Suppressor macrophage (primary cell): ENCODE data around the gene LRRC37A.
A peak's percentile ranks its signal among the peaks of the same experiment; 100 is the strongest.
"Not testable (repeated sequence)": the region's sequence is repeated elsewhere in the genome, so short reads cannot be mapped to it uniquely, and the experiment has no call there.

Experiments
- DNase-seq, 4 experiments: peaks; one replicate each; pipeline ENCODE4 v3.0.0-alpha.2; 2020 to 2022
- total RNA-seq, 17 experiments: gene quantifications; one replicate each; lab custom pipeline; 2026; ENCODE audit warnings: mixed read lengths in 6 of 17, inconsistent platforms in 3 of 17; lab: John Stamatoyannopoulos, UW

Gene LRRC37A
- total RNA-seq, result 0 to 2.1 (median 0.67) reads per million in 17 experiments

- not testable (repeated sequence) for DNase-seq
Observed at GRCh38 chr17:46294831-46295230, at the start of gene LRRC37A. LRRC37A (plus strand) TSS chr17:46295131; CDS start chr17:46295134, 3 bp downstream.

- DNase-seq, result not testable (repeated sequence)
Observed at GRCh38 chr17:46249153-46249552, 45.8 kb upstream of the LRRC37A start.

GRCh38 chr17:46252804-46253203, 42.1 kb upstream of the LRRC37A start:
- DNase-seq, result not testable (repeated sequence)

- DNase-seq, result peak; percentile 65 to 89 (median 81)
Observed at GRCh38 chr17:46253722-46254121, 41.2 kb upstream of the LRRC37A start.

- not testable (repeated sequence) for DNase-seq
Observed at GRCh38 chr17:46254215-46254614, 40.7 kb upstream of the LRRC37A start.

GRCh38 chr17:46256369-46256768, 38.6 kb upstream of the LRRC37A start:
- not testable (repeated sequence) for DNase-seq

GRCh38 chr17:46259845-46260661, 34.9 kb upstream of the LRRC37A start:
- peak in 3 of 4 experiments; percentile 8 to 56 (median 54) for DNase-seq

GRCh38 chr17:46262271-46262670, 32.7 kb upstream of the LRRC37A start:
- DNase-seq, result peak in 1 of 4 experiments; percentile 18

GRCh38 chr17:46264456-46265198, 30.3 kb upstream of the LRRC37A start:
- DNase-seq, result peak in 1 of 4 experiments; percentile 15

GRCh38 chr17:46266063-46266655, 28.8 kb upstream of the LRRC37A start:
- DNase-seq, result peak; percentile 14 to 42 (median 24)

GRCh38 chr17:46266656-46267544, 28.0 kb upstream of the LRRC37A start:
- DNase-seq, result peak; percentile 93 to 100 (median 97)

- DNase-seq, result no peak
Observed at GRCh38 chr17:46270032-46270431, 24.9 kb upstream of the LRRC37A start.

- peak in 2 of 4 experiments; percentile 7 to 28 for DNase-seq
Observed at GRCh38 chr17:46273541-46274236, 21.2 kb upstream of the LRRC37A start.

GRCh38 chr17:46274238-46274637, 20.7 kb upstream of the LRRC37A start:
- DNase-seq, result no peak

GRCh38 chr17:46276728-46277479, 18.0 kb upstream of the LRRC37A start:
- not testable (repeated sequence) for DNase-seq

GRCh38 chr17:46281336-46281735, 13.6 kb upstream of the LRRC37A start:
- DNase-seq, result not testable (repeated sequence)

- not testable (repeated sequence) for DNase-seq
Observed at GRCh38 chr17:46282635-46283034, 12.3 kb upstream of the LRRC37A start.

- DNase-seq, result not testable (repeated sequence)
Observed at GRCh38 chr17:46284467-46284866, 10.5 kb upstream of the LRRC37A start.

- not testable (repeated sequence) for DNase-seq
Observed at GRCh38 chr17:46285500-46285899, 9.4 kb upstream of the LRRC37A start.

- peak; percentile 72 to 94 (median 76) for DNase-seq
Observed at GRCh38 chr17:46286764-46287221, 8.1 kb upstream of the LRRC37A start.
